ENCODE results near the gene SEMA3F. TPM values are rescaled to one million over a fixed set of nuclear protein-coding genes. Genes with fewer than 3 reads are reported as not detected.

SEMA3F gene
- total RNA-seq, 1 donor from 2014 or later, result 10.2 TPM

GRCh38 chr3:50203113-50203808 lies 48.1 kb downstream of the SEMA3F start:
- no peak overlapping the region for H3K27ac ChIP-seq (replicated peaks)
- TF ChIP-seq CTCF (IDR thresholded peaks at IDR 0.05; ENCODE audit: borderline replicate concordance), result no peak
- no peak overlapping the region for H3K4me3 ChIP-seq
- no peak for DNase-seq
- H3K36me3 ChIP-seq, result no peaks in the 10 kb centered on the region
- no peaks in the 10 kb centered on the region for H3K9me3 ChIP-seq (replicated peaks)
- peaks cover 70% of the 10 kb centered on the region for H3K27me3 ChIP-seq (ENCODE audit: low read depth)
- intact Hi-C loops (cut with micrococcal nuclease), result no loop called here
- peaks cover 30% of the 10 kb centered on the region for H3K4me1 ChIP-seq

- no peak for TF ChIP-seq CTCF (IDR thresholded peaks at IDR 0.05; ENCODE audit: borderline replicate concordance)
- H3K9me3 ChIP-seq (replicated peaks), result no peaks in the 10 kb centered on the region
- H3K27ac ChIP-seq (replicated peaks), result peak overlapping the region; percentile 84
- no peaks in the 10 kb centered on the region for H3K36me3 ChIP-seq
- H3K27me3 ChIP-seq (ENCODE audit: low read depth), result peaks cover 62% of the 10 kb centered on the region
- peak overlapping the region; percentile 74 for H3K4me3 ChIP-seq
- H3K4me1 ChIP-seq, result peaks cover 30% of the 10 kb centered on the region
- intact Hi-C loops (cut with micrococcal nuclease), result no loop called here
- no peak for DNase-seq
These were observed 49.0 kb downstream of the SEMA3F start for GRCh38 chr3:50203809-50204803.

- H3K27me3 ChIP-seq (ENCODE audit: low read depth), result peaks cover 54% of the 10 kb centered on the region
- no peak for TF ChIP-seq CTCF (IDR thresholded peaks at IDR 0.05; ENCODE audit: borderline replicate concordance)
- intact Hi-C loops (cut with micrococcal nuclease), result no loop called here
- DNase-seq, result peak; percentile 35
- no peaks in the 10 kb centered on the region for H3K36me3 ChIP-seq
- peaks cover 30% of the 10 kb centered on the region for H3K4me1 ChIP-seq
- peak within 1 kb of the TSS; percentile 74 for H3K4me3 ChIP-seq
- peak within 1 kb of the TSS; percentile 84 for H3K27ac ChIP-seq (replicated peaks)
- H3K9me3 ChIP-seq (replicated peaks), result no peaks in the 10 kb centered on the region
These were observed 49.8 kb downstream of the SEMA3F start, which contains the start of gene SLC38A3 for GRCh38 chr3:50204804-50205412. SLC38A3 (plus strand) TSS chr3:50205271; CDS start chr3:50214200, 8,929 bp downstream.

- Histone ChIP-seq H3K9me3 (replicated peaks) (no peaks in the 10 kb centered on the region), H3K4me1 (peaks cover 30% of the 10 kb centered on the region), H3K4me3 (peak overlapping the region; percentile 74), H3K27ac (replicated peaks) (peak overlapping the region; percentile 84), H3K27me3 (ENCODE audit: low read depth) (peaks cover 51% of the 10 kb centered on the region), H3K36me3 (no peaks in the 10 kb centered on the region)
- peak; percentile 57 for DNase-seq
- intact Hi-C loops (cut with micrococcal nuclease), result no loop called here
- no peak for TF ChIP-seq CTCF (IDR thresholded peaks at IDR 0.05; ENCODE audit: borderline replicate concordance)
These were observed 50.5 kb downstream of the SEMA3F start for GRCh38 chr3:50205413-50206276.

Measured in left ventricle myocardium inferior (tissue), 1 donor.